Measurements from ENCODE around the gene FBXO11. TPM values are rescaled to one million over a fixed set of nuclear protein-coding genes. Genes with fewer than 3 reads are reported as not detected.

The FBXO11 gene
- total and polyA plus RNA-seq, 8 donors = 56.2 to 101 (median 89.2) TPM

DNA sequence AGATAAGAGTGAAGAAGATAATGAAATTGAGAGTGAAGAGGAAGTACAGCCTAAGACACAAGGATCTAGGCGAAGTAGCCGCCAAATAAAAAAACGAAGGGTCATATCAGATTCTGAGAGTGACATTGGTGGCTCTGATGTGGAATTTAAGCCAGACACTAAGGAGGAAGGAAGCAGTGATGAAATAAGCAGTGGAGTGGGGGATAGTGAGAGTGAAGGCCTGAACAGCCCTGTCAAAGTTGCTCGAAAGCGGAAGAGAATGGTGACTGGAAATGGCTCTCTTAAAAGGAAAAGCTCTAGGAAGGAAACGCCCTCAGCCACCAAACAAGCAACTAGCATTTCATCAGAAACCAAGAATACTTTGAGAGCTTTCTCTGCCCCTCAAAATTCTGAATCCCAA, 107.7 kb downstream of the FBXO11 start:
- H3K27me3 ChIP-seq = no peaks in the 10 kb centered on the region
- H3K4me3 ChIP-seq = no peak overlapping the region
- TF ChIP-seq, protein P1, sequence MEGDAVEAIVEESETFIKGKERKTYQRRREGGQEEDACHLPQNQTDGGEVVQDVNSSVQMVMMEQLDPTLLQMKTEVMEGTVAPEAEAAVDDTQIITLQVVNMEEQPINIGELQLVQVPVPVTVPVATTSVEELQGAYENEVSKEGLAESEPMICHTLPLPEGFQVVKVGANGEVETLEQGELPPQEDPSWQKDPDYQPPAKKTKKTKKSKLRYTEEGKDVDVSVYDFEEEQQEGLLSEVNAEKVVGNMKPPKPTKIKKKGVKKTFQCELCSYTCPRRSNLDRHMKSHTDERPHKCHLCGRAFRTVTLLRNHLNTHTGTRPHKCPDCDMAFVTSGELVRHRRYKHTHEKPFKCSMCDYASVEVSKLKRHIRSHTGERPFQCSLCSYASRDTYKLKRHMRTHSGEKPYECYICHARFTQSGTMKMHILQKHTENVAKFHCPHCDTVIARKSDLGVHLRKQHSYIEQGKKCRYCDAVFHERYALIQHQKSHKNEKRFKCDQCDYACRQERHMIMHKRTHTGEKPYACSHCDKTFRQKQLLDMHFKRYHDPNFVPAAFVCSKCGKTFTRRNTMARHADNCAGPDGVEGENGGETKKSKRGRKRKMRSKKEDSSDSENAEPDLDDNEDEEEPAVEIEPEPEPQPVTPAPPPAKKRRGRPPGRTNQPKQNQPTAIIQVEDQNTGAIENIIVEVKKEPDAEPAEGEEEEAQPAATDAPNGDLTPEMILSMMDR (IDR thresholded peaks at IDR 0.05) = no peak
- peaks cover 0 to 23% of the 10 kb centered on the region in 2 donors for H3K4me1 ChIP-seq
- H3K36me3 ChIP-seq = peaks cover 0 to 98% of the 10 kb centered on the region in 2 donors
- H3K9me3 ChIP-seq = peaks cover 0 to 6% of the 10 kb centered on the region in 2 donors
- intact Hi-C loops (cut with DNase I) = no loop called here
- DNase-seq (no peak), ATAC-seq (peak; percentile 51)
- H3K27ac ChIP-seq = peak overlapping the region in 1 of 2 donors; percentile 78

DNA sequence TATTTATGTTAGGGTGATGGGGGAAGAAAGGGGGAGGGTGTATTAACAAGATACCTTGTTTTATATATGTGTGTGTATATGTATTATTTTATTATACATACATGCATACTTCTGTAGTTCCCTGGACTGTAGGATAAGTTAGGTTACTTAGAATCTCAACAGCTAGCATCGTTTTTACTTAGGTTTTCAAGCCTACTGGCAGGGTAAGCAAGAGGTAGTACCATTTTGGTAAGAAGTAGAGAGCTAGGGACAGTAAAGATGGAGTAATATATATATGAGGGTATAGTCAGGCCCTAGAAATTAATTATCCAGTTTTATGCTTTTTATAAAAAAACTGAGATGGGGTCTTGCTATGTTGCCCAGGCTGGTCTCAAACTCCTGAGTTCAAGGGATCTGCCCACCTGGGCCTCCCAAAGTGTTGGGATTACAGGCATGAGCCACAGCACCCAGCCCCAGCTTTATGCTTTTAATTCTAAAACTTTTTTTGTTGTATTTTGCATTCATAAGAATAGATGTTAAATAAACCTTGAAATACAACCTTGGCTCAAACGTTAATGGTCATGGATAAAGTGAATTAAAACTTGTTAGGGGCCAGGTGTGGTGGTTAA, 110.1 kb downstream of the FBXO11 start:
- ATAC-seq (no peak), DNase-seq (no peak)
- no peak overlapping the region for H3K4me3 ChIP-seq
- H3K27ac ChIP-seq = no peak overlapping the region
- peaks cover 0 to 92% of the 10 kb centered on the region in 2 donors for H3K36me3 ChIP-seq
- H3K27me3 ChIP-seq = no peaks in the 10 kb centered on the region
- intact Hi-C loops (cut with DNase I) = no loop called here
- peaks cover 0 to 23% of the 10 kb centered on the region in 2 donors for H3K4me1 ChIP-seq
- no peaks in the 10 kb centered on the region for H3K9me3 ChIP-seq
- TF ChIP-seq, protein P1 (IDR thresholded peaks at IDR 0.05) = no peak

DNA sequence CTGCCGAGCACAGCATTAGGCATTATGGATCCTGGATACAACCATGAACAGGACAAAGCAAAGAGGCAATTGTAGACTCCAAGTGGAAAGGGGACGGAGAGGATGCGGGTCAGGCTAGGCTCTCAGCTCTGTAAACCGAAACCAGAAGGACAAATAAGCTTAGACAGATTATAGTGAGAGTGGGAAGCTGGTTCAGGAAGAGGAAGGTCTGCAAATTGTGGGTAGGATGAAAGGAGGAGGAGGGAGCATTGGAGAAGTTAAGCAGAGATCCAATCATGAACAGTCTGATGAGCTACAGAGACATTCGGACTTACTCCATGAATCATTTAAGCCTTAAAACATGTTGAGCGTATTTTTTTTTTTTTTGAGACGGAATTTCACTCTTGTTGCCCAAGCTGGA, 120.3 kb downstream of the FBXO11 start:
- H3K27ac ChIP-seq = no peak overlapping the region
- intact Hi-C loops (cut with DNase I) = no loop called here
- no peak for ATAC-seq
- H3K4me3 ChIP-seq = peak overlapping the region in 1 of 2 donors; percentile 14
- H3K9me3 ChIP-seq = no peaks in the 10 kb centered on the region
- H3K4me1 ChIP-seq = peaks cover 0 to 44% of the 10 kb centered on the region in 2 donors
- H3K36me3 ChIP-seq = no peaks in the 10 kb centered on the region
- H3K27me3 ChIP-seq = no peaks in the 10 kb centered on the region
- TF ChIP-seq, protein P1 (IDR thresholded peaks at IDR 0.05) = no peak
- DNase-seq = no peak

DNA sequence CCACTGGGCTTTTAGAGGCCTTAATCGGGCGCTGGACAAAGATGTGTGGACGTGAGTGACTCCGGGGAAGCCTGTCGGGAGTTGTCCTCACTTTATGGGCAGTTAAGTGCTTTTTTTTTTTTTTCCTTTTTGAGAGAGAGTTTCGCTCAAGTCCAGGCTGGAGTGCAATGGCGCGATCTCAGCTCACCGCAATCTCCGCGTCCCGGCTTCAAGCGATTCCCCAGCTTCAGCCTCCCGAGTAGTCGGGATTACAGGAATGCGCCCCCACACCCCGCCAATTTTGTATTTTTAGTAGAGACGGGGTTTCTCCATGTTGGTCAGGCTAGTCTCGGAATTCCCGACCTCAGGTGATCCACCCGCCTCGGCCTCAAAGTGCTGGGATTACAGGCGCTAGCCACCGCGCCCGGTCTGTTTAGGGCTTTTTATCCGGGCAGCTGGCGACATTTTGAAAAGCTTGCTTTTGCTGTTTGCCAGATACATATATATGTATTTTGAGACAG, 121.9 kb downstream of the FBXO11 start:
- no peaks in the 10 kb centered on the region for H3K9me3 ChIP-seq
- H3K36me3 ChIP-seq = no peaks in the 10 kb centered on the region
- TF ChIP-seq, protein P1 (IDR thresholded peaks at IDR 0.05) = no peak
- H3K27me3 ChIP-seq = no peaks in the 10 kb centered on the region
- peak overlapping the region; percentile 89 to 90 for H3K27ac ChIP-seq
- peak; percentile 1 for ATAC-seq
- H3K4me3 ChIP-seq = peak overlapping the region; percentile 80 to 92
- intact Hi-C loops (cut with DNase I) = no loop called here
- H3K4me1 ChIP-seq = peaks cover 0 to 44% of the 10 kb centered on the region in 2 donors
- DNase-seq = no peak

DNA sequence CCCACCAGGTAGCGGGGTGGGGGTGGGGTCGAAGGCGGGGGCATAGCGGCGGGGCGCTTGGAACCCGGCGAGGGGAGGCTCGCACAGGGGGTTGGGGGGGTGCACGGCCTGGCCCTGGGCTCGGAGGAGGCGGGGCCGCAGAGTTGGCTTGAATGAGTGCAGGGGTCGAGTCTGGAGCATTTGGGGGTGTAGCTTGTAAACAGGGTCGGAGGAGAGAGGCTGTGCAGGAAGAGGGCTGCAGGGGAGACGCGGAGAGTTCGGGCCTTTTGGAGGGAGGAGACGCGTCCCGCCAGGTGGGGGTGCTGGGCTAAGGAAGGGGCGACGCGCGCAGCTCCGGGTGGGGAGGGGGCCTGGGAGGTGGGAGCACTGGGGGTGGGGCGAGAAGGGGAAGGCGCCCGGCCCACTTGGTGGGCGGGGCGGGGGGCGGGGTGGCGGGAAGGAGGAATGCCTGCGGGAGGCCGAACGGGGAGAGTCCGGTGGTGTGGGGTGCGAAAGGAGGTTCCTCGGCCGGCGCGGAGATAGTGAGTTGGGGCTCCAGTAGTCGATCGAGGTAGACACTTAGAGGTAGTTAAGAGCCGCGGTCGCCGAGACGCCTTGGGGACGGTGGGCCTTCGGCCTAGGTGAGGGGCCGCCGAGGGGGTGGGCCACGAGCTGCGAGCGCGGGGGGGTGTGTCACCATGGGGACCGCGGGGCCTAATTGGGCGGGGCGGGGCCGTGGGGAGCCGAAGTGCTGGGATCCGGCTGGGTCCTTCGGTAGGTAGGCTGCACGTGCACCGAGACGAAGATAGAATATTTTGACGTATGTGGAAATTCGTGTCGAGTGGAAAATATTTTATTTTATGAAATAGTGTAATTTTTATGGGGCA, 122.6 kb downstream of the FBXO11 start:
- TF ChIP-seq, protein P1 (IDR thresholded peaks at IDR 0.05) = no peak
- intact Hi-C loops (cut with DNase I) = no loop called here
- peak overlapping the region; percentile 89 to 90 for H3K27ac ChIP-seq

More for the DNA sequence above, 122.6 kb downstream of the FBXO11 start:
- ATAC-seq (peak; percentile 67), DNase-seq (peak; percentile 70 to 94 (median 80))
- Histone ChIP-seq H3K9me3 (no peaks in the 10 kb centered on the region), H3K27me3 (no peaks in the 10 kb centered on the region), H3K36me3 (no peaks in the 10 kb centered on the region), H3K4me1 (peaks cover 0 to 44% of the 10 kb centered on the region in 2 donors), H3K4me3 (peak overlapping the region; percentile 80 to 92)

All from left lung (tissue), 10 donors.